Osteoblast (primary cell): ENCODE measurements around the gene APOM. TPM values are rescaled to one million over a fixed set of nuclear protein-coding genes. Genes with fewer than 3 reads are reported as not detected.

Experiments
- DNase-seq: peaks from one replicate; pipeline ENCODE4 v3.0.0; 2011; ENCODE audit warnings: low spot score, mixed read lengths; ENCODE audit not compliant: insufficient read length; ENCODE audit errors: missing footprints
- H2AFZ ChIP-seq: 2 replicates; pipeline ENCODE4 v1.6.0; 2011; ENCODE audit warnings: mild to moderate bottlenecking, low read length
- H3K27ac ChIP-seq: 2 replicates; pipeline ENCODE4 v1.5.1; 2011; ENCODE audit warnings: mild to moderate bottlenecking, low read depth, low read length, moderate library complexity
- H3K27me3 ChIP-seq: 2 replicates; pipeline ENCODE4 v1.6.0; 2012; ENCODE audit warnings: mild to moderate bottlenecking, control low read depth, inconsistent platforms, low read length, moderate library complexity; ENCODE audit not compliant: insufficient read depth
- H3K36me3 ChIP-seq: 2 replicates; pipeline ENCODE4 v1.5.1; 2011; ENCODE audit warnings: mild to moderate bottlenecking, low read length, control low read depth, moderate library complexity; ENCODE audit not compliant: insufficient read depth
- H3K4me1 ChIP-seq: 2 replicates; pipeline ENCODE4 v1.5.1; 2011; ENCODE audit warnings: mild to moderate bottlenecking, low read length, control low read depth, moderate library complexity; ENCODE audit not compliant: insufficient read depth
- H3K4me2 ChIP-seq: 2 replicates; pipeline ENCODE4 v1.6.0; 2011; ENCODE audit warnings: mild to moderate bottlenecking, low read length; ENCODE audit not compliant: insufficient read depth
- H3K4me3 ChIP-seq: fragments of 200-600 bp; sonication (generic); 3 replicates; pipeline ENCODE4 v1.5.1; 2012; ENCODE audit warnings: mild to moderate bottlenecking, low read length, inconsistent platforms; ENCODE audit not compliant: insufficient read depth
- H3K79me2 ChIP-seq: 2 replicates; pipeline ENCODE4 v1.6.0; 2012; ENCODE audit warnings: mild to moderate bottlenecking, low read length, control low read depth, inconsistent platforms; ENCODE audit not compliant: insufficient read depth
- H3K9me3 ChIP-seq: 2 replicates; pipeline ENCODE4 v1.5.1; 2011; ENCODE audit warnings: low read depth, low read length, control low read depth
- H4K20me1 ChIP-seq: 2 replicates; pipeline ENCODE4 v1.6.0; 2012; ENCODE audit warnings: mild to moderate bottlenecking, low read length, control low read depth; ENCODE audit not compliant: insufficient read depth
- CTCF ChIP-seq: IDR thresholded peaks from 2 replicates; pipeline ENCODE4 v1.5.1; 2011; ENCODE audit warnings: mild to moderate bottlenecking, low read depth, low read length, moderate library complexity; ENCODE audit errors: extremely low read depth
- total RNA-seq: library from RNA; depleted of rRNA; stranded (reverse); fragments of >200 nt; gene quantifications from 2 replicates; pipeline ENCODE4 v1.2.3, GENCODE V29; 2012

APOM gene
- total RNA-seq, 1 donor, result 1.1 TPM

GRCh38 chr6:31631209-31631608, 24.5 kb upstream of the APOM start:
- Histone ChIP-seq H4K20me1 (peaks cover 40% of the 10 kb centered on the region), H3K4me3 (no peak overlapping the region), H3K79me2 (peaks cover 54% of the 10 kb centered on the region), H3K36me3 (peaks cover 97% of the 10 kb centered on the region), H3K9me3 (no peaks in the 10 kb centered on the region), H3K27ac (no peak overlapping the region), H2AFZ (no peak overlapping the region), H3K4me1 (no peaks in the 10 kb centered on the region), H3K4me2 (no peak overlapping the region), H3K27me3 (no peaks in the 10 kb centered on the region)
- TF ChIP-seq CTCF, result no peak
- peak; percentile 68 for DNase-seq

- TF ChIP-seq CTCF, result no peak
- Histone ChIP-seq H3K36me3 (peaks cover 97% of the 10 kb centered on the region), H3K27ac (no peak overlapping the region), H4K20me1 (peaks cover 40% of the 10 kb centered on the region), H3K79me2 (peaks cover 49% of the 10 kb centered on the region), H3K4me2 (no peak overlapping the region), H3K4me3 (no peak overlapping the region), H3K4me1 (no peaks in the 10 kb centered on the region), H2AFZ (no peak overlapping the region), H3K9me3 (no peaks in the 10 kb centered on the region), H3K27me3 (no peaks in the 10 kb centered on the region)
- DNase-seq, result peak; percentile 76
These were observed 23.9 kb upstream of the APOM start for GRCh38 chr6:31631681-31632278.

GRCh38 chr6:31632279-31632946, 23.3 kb upstream of the APOM start:
- Histone ChIP-seq H3K36me3 (peaks cover 96% of the 10 kb centered on the region), H3K4me3 (no peak overlapping the region), H4K20me1 (peaks cover 37% of the 10 kb centered on the region), H2AFZ (no peak overlapping the region), H3K9me3 (no peaks in the 10 kb centered on the region), H3K79me2 (peaks cover 42% of the 10 kb centered on the region), H3K27ac (peak overlapping the region; percentile 33), H3K4me2 (no peak overlapping the region), H3K27me3 (no peaks in the 10 kb centered on the region), H3K4me1 (no peaks in the 10 kb centered on the region)
- no peak for TF ChIP-seq CTCF
- DNase-seq, result peak; percentile 34

DNA sequence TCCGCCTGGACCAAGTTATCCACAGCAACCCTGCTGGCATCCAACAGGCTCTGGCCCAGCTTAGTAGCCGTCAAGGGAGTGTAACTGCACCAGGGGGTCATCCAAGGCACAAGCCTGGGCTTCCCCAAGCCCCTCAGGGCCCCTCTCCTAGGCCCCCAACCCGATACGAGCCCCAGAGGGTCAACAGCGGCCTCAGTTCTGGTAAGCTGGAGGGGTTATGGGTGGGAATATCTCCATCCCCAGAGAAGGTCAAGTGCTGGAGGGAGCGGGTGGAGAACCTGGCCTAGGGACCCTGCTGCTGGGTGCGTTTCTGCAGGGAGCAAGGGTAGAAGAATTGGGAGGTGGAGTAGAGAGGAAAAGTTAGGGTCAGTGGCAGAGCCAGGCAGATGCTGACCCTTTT, 22.2 kb upstream of the APOM start:
- Histone ChIP-seq H3K36me3 (peaks cover 95% of the 10 kb centered on the region), H3K79me2 (peaks cover 32% of the 10 kb centered on the region), H2AFZ (no peak overlapping the region), H3K4me3 (no peak overlapping the region), H3K4me1 (no peaks in the 10 kb centered on the region), H3K9me3 (no peaks in the 10 kb centered on the region), H4K20me1 (peaks cover 32% of the 10 kb centered on the region), H3K4me2 (no peak overlapping the region), H3K27me3 (no peaks in the 10 kb centered on the region), H3K27ac (no peak overlapping the region)
- no peak for DNase-seq
- TF ChIP-seq CTCF, result no peak
